H9 (cell line): ENCODE results near the gene CHGA. TPM values are rescaled to one million over a fixed set of nuclear protein-coding genes. Genes with fewer than 3 reads are reported as not detected.

Source experiments
- DNase-seq: peaks from one replicate; pipeline ENCODE4 v3.0.0-alpha.2; 2017
- H2AFZ ChIP-seq: one replicate; pipeline ENCODE4 v1.6.1; 2013; ENCODE audit warnings: mild to moderate bottlenecking, low read length, control low read depth, moderate library complexity
- H2AK5ac ChIP-seq: 2 replicates; pipeline ENCODE4 v1.6.1; 2013; ENCODE audit warnings: low read length, control low read depth, mixed read lengths; ENCODE audit not compliant: insufficient read length
- H2BK120ac ChIP-seq: one replicate; pipeline ENCODE4 v1.6.1; 2013; ENCODE audit warnings: low read depth, mild to moderate bottlenecking, low read length, control low read depth, inconsistent platforms; ENCODE audit not compliant: poor library complexity, severe bottlenecking
- H2BK12ac ChIP-seq: 2 replicates; pipeline ENCODE4 v1.6.1; 2013; ENCODE audit warnings: low read length, control low read depth, mixed read lengths, low read depth; ENCODE audit not compliant: insufficient read length
- H2BK15ac ChIP-seq: 2 replicates; pipeline ENCODE4 v1.6.1; 2013; ENCODE audit warnings: low read depth, low read length, control low read depth
- H2BK20ac ChIP-seq: one replicate; pipeline ENCODE4 v1.6.1; 2013; ENCODE audit warnings: low read depth, mild to moderate bottlenecking, low read length, control low read depth, inconsistent platforms; ENCODE audit not compliant: poor library complexity, severe bottlenecking
- H2BK5ac ChIP-seq: 2 replicates; pipeline ENCODE4 v1.6.1; 2013; ENCODE audit warnings: low read length, control low read depth, mixed read lengths; ENCODE audit not compliant: insufficient read length
- H3K14ac ChIP-seq: 2 replicates; pipeline ENCODE4 v1.6.1; 2013; ENCODE audit warnings: low read length, control low read depth; ENCODE audit not compliant: insufficient read depth
- H3K18ac ChIP-seq: 2 replicates; pipeline ENCODE4 v1.6.1; 2013; ENCODE audit warnings: low read depth, mild to moderate bottlenecking, mixed read lengths, low read length, control low read depth; ENCODE audit not compliant: insufficient read length
- H3K23ac ChIP-seq: 2 replicates; pipeline ENCODE4 v1.6.1; 2013; ENCODE audit warnings: low read length, control low read depth, mixed read lengths, low read depth; ENCODE audit not compliant: insufficient read length
- H3K23me2 ChIP-seq: 2 replicates; pipeline ENCODE4 v1.6.1; 2013; ENCODE audit warnings: low read depth, mild to moderate bottlenecking, mixed read lengths, low read length, control low read depth; ENCODE audit not compliant: insufficient read length, poor library complexity, severe bottlenecking
- H3K27ac ChIP-seq: 2 replicates; pipeline ENCODE4 v1.5.1; 2013; ENCODE audit warnings: low read length, control low read depth, mixed read lengths, low read depth; ENCODE audit not compliant: insufficient read length
- H3K27me3 ChIP-seq: 2 replicates; pipeline ENCODE4 v1.6.1; 2013; ENCODE audit warnings: low read length, control low read depth, inconsistent platforms; ENCODE audit not compliant: insufficient read depth
- H3K4ac ChIP-seq: 2 replicates; pipeline ENCODE4 v1.6.1; 2013; ENCODE audit warnings: low read depth, mild to moderate bottlenecking, control low read depth, inconsistent platforms, low read length, moderate library complexity
- H3K4me1 ChIP-seq: 2 replicates; pipeline ENCODE4 v1.6.1; 2013; ENCODE audit warnings: low read length, control low read depth, inconsistent platforms; ENCODE audit not compliant: insufficient read depth
- H3K4me2 ChIP-seq: 2 replicates; pipeline ENCODE4 v1.6.1; 2013; ENCODE audit warnings: low read length, control low read depth, mixed read lengths; ENCODE audit not compliant: insufficient read length, insufficient read depth
- H3K56ac ChIP-seq: 2 replicates; pipeline ENCODE4 v1.6.1; 2013; ENCODE audit warnings: low read depth, mild to moderate bottlenecking, mixed read lengths, low read length, control low read depth; ENCODE audit not compliant: insufficient read length
- H3K79me1 ChIP-seq: 2 replicates; pipeline ENCODE4 v1.6.1; 2013; ENCODE audit warnings: low read depth, mild to moderate bottlenecking, moderate library complexity, low read length, control low read depth, inconsistent platforms; ENCODE audit not compliant: insufficient read depth, poor library complexity, severe bottlenecking
- H3K79me2 ChIP-seq: 2 replicates; pipeline ENCODE4 v1.6.1; 2013; ENCODE audit warnings: low read length, control low read depth, inconsistent platforms; ENCODE audit not compliant: insufficient read depth
- H3K9ac ChIP-seq: 2 replicates; pipeline ENCODE4 v1.6.1; 2013; ENCODE audit warnings: low read length, control low read depth, mixed read lengths; ENCODE audit not compliant: insufficient read length; ENCODE audit errors: extremely low read depth
- H3K9me3 ChIP-seq: one replicate; pipeline ENCODE4 v1.6.1; 2013; ENCODE audit warnings: low read depth, low read length, inconsistent platforms; ENCODE audit not compliant: control insufficient read depth
- H3T11ph ChIP-seq: one replicate; pipeline ENCODE4 v1.6.1; 2013; ENCODE audit warnings: mild to moderate bottlenecking, low read length, control low read depth, inconsistent platforms
- H4K20me1 ChIP-seq: one replicate; pipeline ENCODE4 v1.6.1; 2013; ENCODE audit not compliant: control insufficient read depth, insufficient read length, insufficient read depth
- H4K5ac ChIP-seq: 2 replicates; pipeline ENCODE4 v1.6.1; 2013; ENCODE audit warnings: low read depth, mild to moderate bottlenecking, mixed read lengths, low read length, control low read depth; ENCODE audit not compliant: insufficient read length
- H4K8ac ChIP-seq: replicated peaks from 2 replicates; pipeline ENCODE4 v1.6.1; 2013; ENCODE audit warnings: low read length, control low read depth, mixed read lengths, low read depth; ENCODE audit not compliant: insufficient read length
- H4K91ac ChIP-seq: 2 replicates; pipeline ENCODE4 v1.6.1; 2013; ENCODE audit warnings: low read depth, mild to moderate bottlenecking, moderate library complexity, mixed read lengths, low read length, control low read depth; ENCODE audit not compliant: insufficient read length
- H3K27ac Mint-ChIP-seq, 3 experiments: 2 replicates in 2 of 3; 3 replicates in 1 of 3; pipeline ENCODE4 v1.8.0; 2020 to 2021; ENCODE audit warnings: mixed read lengths in 3 of 3, mild to moderate bottlenecking in 1 of 3, moderate library complexity in 1 of 3
- H3K27me3 Mint-ChIP-seq: 2 replicates; pipeline ENCODE4 v1.8.0; 2021; ENCODE audit warnings: low read depth, mild to moderate bottlenecking, moderate library complexity, mixed read lengths
- H3K36me3 Mint-ChIP-seq, 3 experiments: 2 replicates in 2 of 3; 3 replicates in 1 of 3; pipeline ENCODE4 v1.8.0; 2020 to 2021; ENCODE audit warnings: low read depth in 3 of 3, mixed read lengths in 3 of 3; ENCODE audit not compliant: insufficient read depth in 1 of 3
- H3K4me1 Mint-ChIP-seq, 2 experiments: 2 replicates each; pipeline ENCODE4 v1.8.0; 2020; ENCODE audit warnings: mixed read lengths in 2 of 2
- H3K4me3 Mint-ChIP-seq, 2 experiments: 2 replicates in 1 of 2; 3 replicates in 1 of 2; pipeline ENCODE4 v1.8.0; 2020 to 2021; ENCODE audit warnings: mild to moderate bottlenecking in 2 of 2, mixed read lengths in 2 of 2, moderate library complexity in 1 of 2
- H3K9me3 Mint-ChIP-seq, 2 experiments: 2 replicates in 1 of 2; 3 replicates in 1 of 2; pipeline ENCODE4 v1.8.0; 2020; ENCODE audit warnings: mild to moderate bottlenecking in 2 of 2, mixed read lengths in 2 of 2, moderate library complexity in 1 of 2
- WGBS: extraction: QIAGEN DNeasy Blood & Tissue Kit; methylation state at CpG from one replicate; pipeline ENCODE4 v1.1.7; 2013; ENCODE audit warnings: missing lambda C conversion rate, low lambda C conversion rate, mixed read lengths; ENCODE audit not compliant: insufficient read length; ENCODE audit errors: extremely low coverage; 5-methylcytosine and 5-hydroxymethylcytosine counted together
- total RNA-seq: library from RNA; stranded (reverse); gene quantifications from 2 replicates; pipeline ENCODE4 v1.2.1, GENCODE V29; 2021
- TF ChIP-seq, protein P1 (sequence below): fragments of 200-600 bp; sonication (generic); conservative IDR thresholded peaks from 3 replicates; pipeline ENCODE4 v1.8.0; 2021; ENCODE audit warnings: antibody characterized with exemption, mild to moderate bottlenecking

Gene CHGA
- total RNA-seq, 1 experiment from 2014 or later: 6.7 TPM

DNA sequence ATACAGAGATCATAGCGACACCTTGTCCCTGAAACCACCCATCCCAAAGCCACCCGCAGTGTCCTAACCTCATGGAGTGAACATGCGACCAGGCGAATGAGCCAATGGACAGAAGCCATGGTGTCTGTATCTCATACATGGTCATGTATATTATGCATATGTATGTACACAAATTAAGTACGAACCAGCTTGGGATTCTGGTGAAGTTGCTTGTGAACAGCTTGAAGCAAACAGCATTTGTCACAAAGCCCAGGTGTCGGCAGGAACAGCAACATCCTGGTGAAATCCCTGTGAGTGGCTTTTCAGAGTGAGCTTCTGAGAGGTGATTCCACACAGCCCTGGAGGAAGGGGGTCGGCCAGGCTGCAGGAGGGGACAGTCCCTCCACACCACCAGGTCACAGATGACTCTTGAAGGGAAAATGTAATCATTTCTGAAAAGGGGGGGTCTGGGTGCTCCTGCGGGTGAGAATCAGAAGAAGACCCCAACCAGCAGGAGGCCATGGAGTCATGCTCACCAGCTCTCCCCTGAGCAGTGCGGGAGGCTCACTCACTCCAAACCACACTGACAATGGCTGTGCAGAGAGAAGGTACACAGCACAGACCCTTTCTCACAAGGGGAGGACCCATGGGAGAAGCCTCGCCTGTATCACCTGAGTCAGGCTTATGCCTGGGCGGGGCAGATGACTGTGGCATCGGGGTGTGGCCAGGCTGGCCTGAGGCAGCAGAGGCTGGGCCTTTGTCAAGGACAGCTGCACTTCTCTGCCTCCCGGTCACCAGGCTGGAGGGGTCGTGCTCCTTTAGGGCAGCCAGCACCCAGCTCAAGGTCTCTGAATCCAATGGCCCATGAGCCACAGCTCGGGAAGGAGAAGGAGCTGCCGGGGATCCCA lies 14.3 kb downstream of the CHGA start:
- no peaks in the 10 kb centered on the region for H3K79me1 ChIP-seq
- Mint-ChIP-seq H3K4me3 (no peak overlapping the region), H3K4me1 (no peaks in the 10 kb centered on the region), H3K27ac (peak overlapping the region in 2 of 3 experiments; percentile 29 to 59; a peak in 2 of 7 replicates), H3K36me3 (peaks cover 0 to 11% (median 4%) of the 10 kb centered on the region in 3 experiments; a peak in 5 of 7 replicates), H3K9me3 (no peaks in the 10 kb centered on the region; a peak in 1 of 5 replicates), H3K27me3 (no peaks in the 10 kb centered on the region; the same call in 1 of the 2 replicates)
- no peak overlapping the region for H3K27ac ChIP-seq
- no peak overlapping the region for H3K18ac ChIP-seq
- H2BK120ac ChIP-seq: no peak overlapping the region
- no peaks in the 10 kb centered on the region for H4K20me1 ChIP-seq
- H3K4me1 ChIP-seq: no peaks in the 10 kb centered on the region
- no peak overlapping the region for H3K4me2 ChIP-seq
- H2BK20ac ChIP-seq: no peak overlapping the region
- no peak overlapping the region for H2BK12ac ChIP-seq
- no peaks in the 10 kb centered on the region for H3K23me2 ChIP-seq
- no peak overlapping the region for H3K9ac ChIP-seq
- H4K91ac ChIP-seq: no peak overlapping the region
- no peak overlapping the region for H2AFZ ChIP-seq
- H3K9me3 ChIP-seq: no peaks in the 10 kb centered on the region
- H2BK15ac ChIP-seq: no peak overlapping the region
- no peak overlapping the region for H3K56ac ChIP-seq
- no CpG with 5 or more reads among the region's 16 CpGs for WGBS
- H4K5ac ChIP-seq: no peak overlapping the region
- H3K79me2 ChIP-seq: no peaks in the 10 kb centered on the region
- no peak overlapping the region for H3T11ph ChIP-seq
- no peak overlapping the region for H4K8ac ChIP-seq
- H2AK5ac ChIP-seq: no peak overlapping the region
- TF ChIP-seq, protein P1, sequence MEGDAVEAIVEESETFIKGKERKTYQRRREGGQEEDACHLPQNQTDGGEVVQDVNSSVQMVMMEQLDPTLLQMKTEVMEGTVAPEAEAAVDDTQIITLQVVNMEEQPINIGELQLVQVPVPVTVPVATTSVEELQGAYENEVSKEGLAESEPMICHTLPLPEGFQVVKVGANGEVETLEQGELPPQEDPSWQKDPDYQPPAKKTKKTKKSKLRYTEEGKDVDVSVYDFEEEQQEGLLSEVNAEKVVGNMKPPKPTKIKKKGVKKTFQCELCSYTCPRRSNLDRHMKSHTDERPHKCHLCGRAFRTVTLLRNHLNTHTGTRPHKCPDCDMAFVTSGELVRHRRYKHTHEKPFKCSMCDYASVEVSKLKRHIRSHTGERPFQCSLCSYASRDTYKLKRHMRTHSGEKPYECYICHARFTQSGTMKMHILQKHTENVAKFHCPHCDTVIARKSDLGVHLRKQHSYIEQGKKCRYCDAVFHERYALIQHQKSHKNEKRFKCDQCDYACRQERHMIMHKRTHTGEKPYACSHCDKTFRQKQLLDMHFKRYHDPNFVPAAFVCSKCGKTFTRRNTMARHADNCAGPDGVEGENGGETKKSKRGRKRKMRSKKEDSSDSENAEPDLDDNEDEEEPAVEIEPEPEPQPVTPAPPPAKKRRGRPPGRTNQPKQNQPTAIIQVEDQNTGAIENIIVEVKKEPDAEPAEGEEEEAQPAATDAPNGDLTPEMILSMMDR: no peak
- H3K4ac ChIP-seq: no peak overlapping the region
- no peaks in the 10 kb centered on the region for H3K27me3 ChIP-seq
- no peak for DNase-seq
- H2BK5ac ChIP-seq: no peak overlapping the region
- no peak overlapping the region for H3K14ac ChIP-seq
- no peak overlapping the region for H3K23ac ChIP-seq
